Left ventricle myocardium superior (tissue), 1 donor: ENCODE measurements around the gene FRMD4A. TPM values are rescaled to one million over a fixed set of nuclear protein-coding genes. Genes with fewer than 3 reads are reported as not detected.
A peak's percentile ranks its signal among the peaks of the same experiment; 100 is the strongest.
"Not testable (repeated sequence)": the region's sequence is repeated elsewhere in the genome, so short reads cannot be mapped to it uniquely, and the experiment has no call there.

Experiments
- ATAC-seq: fragments of 200-7000 bp; cut with Tn5 transposase; one replicate; pipeline ENCODE4 v1.9.1; 2020; ENCODE audit warnings: mild to moderate bottlenecking, moderate library complexity
- DNase-seq: peaks from one replicate; pipeline ENCODE4 v3.0.0-alpha.2; 2020
- intact Hi-C: fragments of 100-400 bp; cut with micrococcal nuclease; formaldehyde crosslinking; loops from one replicate; pipeline ENCODE4 v1.11.0; 2022
- total RNA-seq: library from RNA; stranded (reverse); fragmentation: NEBNext Ultra II Directional; extraction: Animal tissue kit (Norgen Biotek cat#: 25700); gene quantifications from one replicate; pipeline ENCODE4 v1.2.1, GENCODE V29; 2021
- donor health status: DM: no; HTN: yes; CAD: no; lungs with severe emphysema.

FRMD4A gene
- total RNA-seq, 1 donor from 2014 or later: 43.3 TPM

DNA sequence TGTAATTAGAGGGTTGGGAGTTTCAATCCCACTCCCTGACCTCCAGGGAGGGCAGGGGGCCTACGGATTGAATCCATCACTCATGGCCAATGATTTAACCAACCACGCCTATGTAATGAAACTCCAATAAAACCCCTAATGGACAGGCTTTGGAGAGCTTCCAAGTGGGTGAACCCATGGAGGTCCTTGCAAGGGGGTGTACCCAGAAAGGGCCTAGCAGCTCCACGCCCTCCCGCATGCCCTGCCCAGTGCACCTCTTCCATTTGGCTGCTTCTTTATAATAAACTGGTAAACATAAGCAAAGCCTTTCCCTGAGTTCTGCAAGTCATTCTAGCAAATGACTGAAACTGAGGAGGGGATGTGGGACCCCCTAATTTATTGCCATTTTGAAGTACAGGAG lies 280.1 kb downstream of the FRMD4A start:
- ATAC-seq: no peak
- no peak for DNase-seq
- intact Hi-C loops: no loop called here

DNA sequence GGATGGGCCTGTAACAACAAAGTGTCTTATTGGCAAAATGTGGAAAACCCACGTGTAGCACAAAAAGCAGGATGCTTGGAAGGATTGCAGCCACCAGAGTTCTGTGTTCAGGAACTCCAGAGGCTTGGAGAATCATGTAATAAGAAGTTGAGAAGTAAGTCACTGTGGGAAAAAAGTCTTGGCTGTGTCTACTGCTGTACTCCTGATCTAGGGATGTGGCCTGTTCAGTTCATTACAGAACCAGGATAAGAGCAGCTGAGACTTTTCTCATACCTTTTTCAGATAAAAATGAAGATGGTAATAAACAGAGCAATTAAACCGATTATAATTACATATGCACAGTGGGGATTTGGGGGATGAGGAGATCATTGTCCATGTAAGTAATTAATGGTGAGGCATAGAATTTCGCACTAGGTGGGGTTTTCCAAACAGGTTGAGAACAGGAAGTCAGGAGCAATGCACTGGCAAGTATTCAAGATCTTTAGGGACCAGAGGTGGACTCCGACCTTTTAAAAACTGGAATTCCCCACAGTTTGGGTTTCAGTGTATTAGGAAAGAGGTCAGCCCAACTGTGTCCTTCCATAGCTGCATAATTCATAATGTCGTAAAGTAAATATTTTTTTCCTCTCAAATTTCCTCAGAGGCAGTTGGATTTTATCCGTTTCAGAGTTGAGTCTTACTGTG lies 281.7 kb downstream of the FRMD4A start:
- DNase-seq (no peak), ATAC-seq (no peak)
- intact Hi-C loops: no loop called here

DNA sequence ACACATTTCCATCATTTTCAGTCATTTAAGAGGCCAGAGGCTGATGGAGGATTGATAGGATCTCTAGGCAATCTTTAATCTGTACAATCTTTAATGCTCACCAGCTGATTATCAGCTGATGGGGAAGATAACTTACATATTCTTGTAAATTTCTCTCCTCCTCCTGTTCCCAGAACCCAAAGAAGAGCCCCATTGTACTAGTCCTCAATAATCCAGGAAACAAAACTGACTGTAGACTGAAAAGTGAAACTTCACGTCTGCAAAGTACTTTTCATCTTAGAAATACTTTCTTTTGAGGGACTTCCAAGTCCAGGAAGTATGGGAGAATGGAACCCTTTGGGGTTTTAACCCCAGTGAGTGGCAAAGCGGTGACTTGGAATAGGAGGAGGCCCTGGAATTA lies 283.3 kb downstream of the FRMD4A start:
- intact Hi-C loops: no loop called here
- no peak for DNase-seq

GRCh38 chr10:14042051-14042450 lies 288.7 kb downstream of the FRMD4A start:
- ATAC-seq, intact Hi-C loops, DNase-seq: not testable (repeated sequence)

More for the DNA sequence above, 283.3 kb downstream of the FRMD4A start:
- no peak for ATAC-seq

GRCh38 chr10:14040787-14041631 lies 289.7 kb downstream of the FRMD4A start:
- intact Hi-C loops: no loop called here
- no peak for DNase-seq
- ATAC-seq: peak; percentile 42

GRCh38 chr10:14039968-14040668 lies 290.6 kb downstream of the FRMD4A start:
- DNase-seq (no peak), ATAC-seq (peak; percentile 82)
- intact Hi-C loops: no loop called here

GRCh38 chr10:14036233-14036632 lies 294.5 kb downstream of the FRMD4A start:
- intact Hi-C loops: no loop called here
- no peak for DNase-seq
- no peak for ATAC-seq

DNA sequence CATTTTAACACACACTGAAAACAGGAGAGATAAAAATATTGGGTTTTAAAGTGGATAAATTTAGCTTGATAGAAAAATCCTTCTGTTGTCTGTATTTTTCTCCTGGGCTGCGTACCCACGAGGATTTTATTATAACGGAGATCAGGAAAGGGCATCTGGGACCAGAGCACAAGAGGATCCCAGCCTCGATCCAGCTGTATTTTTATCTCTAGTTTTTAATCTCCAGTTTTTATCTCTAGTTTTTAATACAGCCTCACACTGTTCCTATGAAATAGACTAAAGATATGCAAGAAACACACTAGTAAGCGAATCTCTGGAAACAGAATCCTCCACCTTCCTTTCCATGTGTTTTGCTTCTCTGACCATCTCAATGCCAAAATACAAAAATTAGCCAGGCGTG lies 295.2 kb downstream of the FRMD4A start:
- intact Hi-C loops: no loop called here
- ATAC-seq (no peak), DNase-seq (no peak)

GRCh38 chr10:14032406-14032998 lies 298.2 kb downstream of the FRMD4A start:
- DNase-seq: peak; percentile 52
- intact Hi-C loops: no loop called here
- no peak for ATAC-seq

- ATAC-seq (no peak), DNase-seq (no peak)
- intact Hi-C loops: no loop called here
Measured at GRCh38 chr10:14026325-14026724, 304.4 kb downstream of the FRMD4A start.

- intact Hi-C loops: no loop called here
- ATAC-seq: no peak
- no peak for DNase-seq
Measured at GRCh38 chr10:14025283-14026189, 305.2 kb downstream of the FRMD4A start.

DNA sequence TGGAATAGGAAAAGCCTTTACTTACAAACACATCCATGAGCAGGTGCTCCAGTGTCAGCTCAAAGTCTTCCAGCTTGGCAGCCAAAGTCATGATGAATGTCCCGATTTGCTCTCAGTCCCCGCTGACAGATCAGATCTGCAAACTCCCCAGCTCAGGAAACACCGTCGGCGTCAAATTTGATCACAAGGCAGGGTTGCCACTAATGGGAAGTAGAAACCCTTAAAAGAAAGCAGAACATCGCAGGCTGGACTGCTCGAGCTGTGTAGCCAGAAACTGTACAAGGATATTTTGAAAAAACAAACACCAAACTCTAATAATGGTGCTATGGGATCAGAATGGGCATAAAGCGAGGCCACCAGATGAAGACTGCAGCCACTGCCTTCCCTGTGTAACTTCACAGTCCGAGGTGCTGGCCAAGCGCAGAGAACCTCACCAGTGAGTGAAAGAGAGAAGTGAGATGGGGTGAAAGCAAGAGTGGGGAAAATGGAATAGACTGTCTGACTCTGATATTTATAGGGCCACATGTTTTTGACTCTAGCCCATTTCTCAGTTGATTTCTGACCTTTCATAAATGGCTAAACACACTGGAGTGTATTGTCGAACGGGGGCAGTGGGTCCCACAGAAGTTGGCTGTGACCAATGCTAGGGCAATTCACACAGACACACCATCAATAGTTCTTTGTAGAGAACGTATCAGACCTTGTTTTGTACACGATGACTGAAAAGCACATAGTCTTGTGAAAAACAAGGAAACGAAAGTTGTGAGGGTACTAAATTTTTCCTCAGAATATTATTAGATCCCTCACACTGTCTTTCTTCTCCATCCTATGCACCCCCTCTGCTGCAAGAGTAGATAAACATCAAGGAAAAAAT lies 306.2 kb downstream of the FRMD4A start:
- intact Hi-C loops: no loop called here
- no peak for DNase-seq
- peak; percentile 57 for ATAC-seq

GRCh38 chr10:14023673-14024328 lies 306.9 kb downstream of the FRMD4A start:
- intact Hi-C loops: no loop called here
- DNase-seq (no peak), ATAC-seq (peak; percentile 19)

DNA sequence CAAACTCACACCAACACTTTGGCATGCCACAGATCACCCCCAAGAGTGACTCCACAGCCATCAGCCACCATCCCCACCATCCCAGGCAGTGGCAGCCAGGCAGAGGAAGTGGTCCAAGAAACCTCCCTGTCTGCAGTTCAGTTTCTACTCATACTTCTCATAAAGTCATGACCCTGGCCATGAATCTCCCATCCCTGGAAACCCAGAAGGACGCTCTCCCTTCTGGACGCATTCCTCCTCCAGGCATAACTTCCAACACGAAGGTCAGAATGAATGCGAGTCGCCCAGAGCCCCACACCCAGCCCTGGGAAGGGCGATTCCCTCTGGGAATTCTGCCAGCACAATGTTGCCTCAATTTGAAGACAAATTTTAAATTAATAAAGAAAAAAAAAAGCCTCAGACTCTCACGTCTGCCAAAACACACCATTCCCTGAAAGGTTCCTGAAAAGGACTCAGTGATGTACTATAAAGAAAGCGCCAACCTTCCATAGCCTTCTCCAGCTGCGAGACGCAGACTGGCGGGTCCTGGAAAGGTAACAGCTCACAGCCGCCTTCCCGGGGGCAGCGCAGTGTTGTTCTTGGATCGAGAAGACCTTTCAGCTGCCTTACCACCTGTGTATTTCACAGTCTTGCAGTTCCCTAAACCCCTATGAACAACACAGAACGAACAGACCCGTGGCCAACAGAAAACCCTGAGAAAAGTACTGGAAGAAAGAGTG lies 307.6 kb downstream of the FRMD4A start:
- DNase-seq (no peak), ATAC-seq (no peak)
- intact Hi-C loops: no loop called here

DNA sequence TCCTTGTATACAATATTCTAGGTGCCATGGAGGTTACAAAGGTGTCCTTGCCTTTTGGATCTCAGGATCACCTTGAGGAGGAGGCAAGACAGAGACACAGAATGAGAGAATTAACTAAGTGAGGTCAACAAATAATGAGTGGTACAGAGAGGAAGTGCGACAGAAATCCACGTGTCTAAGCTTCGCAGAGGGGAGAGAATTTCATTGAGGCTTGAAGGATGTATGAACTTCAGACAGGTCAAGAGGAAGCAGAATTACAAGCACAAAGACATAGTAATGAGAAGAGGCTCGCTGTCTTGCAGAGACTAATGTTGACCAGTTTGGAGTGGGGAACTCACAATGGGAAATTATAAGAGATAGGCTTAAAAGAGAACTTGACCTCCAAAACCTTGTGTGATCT lies 308.7 kb downstream of the FRMD4A start:
- ATAC-seq: no peak
- intact Hi-C loops: no loop called here

DNA sequence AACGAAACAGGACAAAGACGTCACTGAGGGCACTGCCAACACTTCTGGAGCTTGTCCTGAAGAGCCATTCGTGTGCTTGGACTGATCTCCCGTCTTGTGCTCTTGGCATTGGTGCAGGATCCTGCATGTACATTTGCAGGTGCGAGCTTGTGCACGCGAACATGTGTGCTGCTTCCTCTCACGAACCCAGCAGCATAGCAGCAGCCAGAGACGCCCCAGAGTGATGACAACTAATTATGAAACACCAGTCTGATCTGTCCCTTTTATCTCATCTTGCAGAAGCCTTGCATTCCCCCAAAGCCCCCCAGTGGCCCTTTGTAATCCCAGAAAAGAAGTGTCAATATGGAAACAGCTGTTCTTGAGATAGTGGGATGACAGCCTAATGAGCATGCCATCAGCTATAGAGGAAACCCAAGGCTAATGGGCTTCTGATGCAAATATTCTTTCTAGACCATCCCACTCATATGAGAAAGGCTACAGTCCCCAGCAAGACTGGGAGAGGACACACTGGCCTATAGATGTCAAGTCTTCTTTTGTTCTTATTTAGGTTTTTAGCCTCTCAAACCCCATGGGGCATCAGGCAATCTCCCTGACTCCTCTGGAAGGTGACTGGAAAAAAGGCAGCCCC lies 310.6 kb downstream of the FRMD4A start:
- intact Hi-C loops: no loop called here
- ATAC-seq: no peak
- no peak for DNase-seq

More for the DNA sequence above, 308.7 kb downstream of the FRMD4A start:
- no peak for DNase-seq
